Fibroblast of lung (primary cell): ENCODE data around the gene PAPOLA. TPM values are rescaled to one million over a fixed set of nuclear protein-coding genes. Genes with fewer than 3 reads are reported as not detected.

Experiments
- DNase-seq, 2 donors: peaks; one replicate each; pipeline versions ENCODE4 v3.0.0 to v3.0.0-alpha.2; 2010; ENCODE audit warnings: low read depth in 2 of 2
- H2AFZ ChIP-seq: 2 replicates; pipeline ENCODE4 v1.5.1; 2012; ENCODE audit warnings: low read length, control low read depth, inconsistent platforms
- H3K27ac ChIP-seq: 2 replicates; pipeline ENCODE4 v1.5.1; 2011; ENCODE audit warnings: low read length, control low read depth; ENCODE audit not compliant: insufficient read depth
- H3K27me3 ChIP-seq: 2 replicates; pipeline ENCODE4 v1.5.1; 2011; ENCODE audit warnings: mild to moderate bottlenecking, low read length; ENCODE audit not compliant: control insufficient read depth, insufficient read depth
- H3K36me3 ChIP-seq: 2 replicates; pipeline ENCODE4 v1.5.1; 2011; ENCODE audit warnings: low read length; ENCODE audit not compliant: control insufficient read depth, insufficient read depth
- H3K4me1 ChIP-seq: 2 replicates; pipeline ENCODE4 v1.5.1; 2011; ENCODE audit warnings: low read length; ENCODE audit not compliant: control insufficient read depth, insufficient read depth; ENCODE audit errors: extremely low read depth
- H3K4me2 ChIP-seq: 2 replicates; pipeline ENCODE4 v1.5.1; 2011; ENCODE audit warnings: low read length, control low read depth; ENCODE audit not compliant: insufficient read depth; ENCODE audit errors: extremely low read depth
- H3K4me3 ChIP-seq, 4 experiments: fragments of 200-600 bp in 1 of 4; sonication (generic) in 1 of 4; replicated peaks in 1 of 4; 2 replicates each; pipeline ENCODE4 v1.5.1; 2011 to 2016; ENCODE audit warnings: low read length in 4 of 4, low read depth in 3 of 4, mild to moderate bottlenecking in 3 of 4, control low read depth in 2 of 4, inconsistent platforms in 1 of 4, mixed read lengths in 1 of 4; ENCODE audit not compliant: insufficient read depth in 1 of 4; ENCODE audit errors: control extremely low read depth in 1 of 4
- H3K79me2 ChIP-seq: 2 replicates; pipeline ENCODE4 v1.5.1; 2012; ENCODE audit warnings: mild to moderate bottlenecking, low read length, inconsistent platforms; ENCODE audit not compliant: control insufficient read depth, insufficient read depth
- H3K9ac ChIP-seq: 2 replicates; pipeline ENCODE4 v1.5.1; 2011; ENCODE audit warnings: mild to moderate bottlenecking, low read length, control low read depth; ENCODE audit not compliant: insufficient read depth
- H3K9me3 ChIP-seq: 2 replicates; pipeline ENCODE4 v1.5.1; 2012; ENCODE audit warnings: low read depth, low read length; ENCODE audit not compliant: control insufficient read depth, insufficient read depth
- H4K20me1 ChIP-seq: 2 replicates; pipeline ENCODE4 v1.5.1; 2011; ENCODE audit warnings: low read length; ENCODE audit not compliant: control insufficient read depth, insufficient read depth; ENCODE audit errors: extremely low read depth
- EZH2 ChIP-seq: IDR thresholded peaks from 2 replicates; pipeline ENCODE4 v1.5.1; 2012; ENCODE audit warnings: low read length, control low read depth, mild to moderate bottlenecking; ENCODE audit errors: missing control alignments
- polyA plus RNA-seq, 2 donors: library from polyadenylated mRNA; depleted of rRNA in 1 of 2; stranded (reverse) in 1 of 2; unstranded in 1 of 2; fragments of >200 nt; gene quantifications; 2 replicates each; pipeline ENCODE4 v1.2.1, GENCODE V29; 2011 to 2012; ENCODE audit warnings: missing spikeins in 1 of 2
- total RNA-seq: library from RNA; depleted of rRNA; stranded (reverse); fragments of >200 nt; gene quantifications from 2 replicates; pipeline ENCODE4 v1.2.1, GENCODE V29; 2014
- TF ChIP-seq, protein P1 (sequence below), 2 donors: IDR thresholded peaks in 1 of 2; conservative IDR thresholded peaks in 1 of 2; 1 replicate in 1 of 2; 2 replicates in 1 of 2; pipeline ENCODE4 v1.5.1; 2011 to 2012; ENCODE audit warnings: low read length in 2 of 2, control low read depth in 1 of 2, inconsistent platforms in 1 of 2, low read depth in 1 of 2, mild to moderate bottlenecking in 1 of 2

PAPOLA gene
- total and polyA plus RNA-seq, 2 donors (not counting 1 experiment from before 2014, with no cell fraction given), result 109 to 141 TPM

DNA sequence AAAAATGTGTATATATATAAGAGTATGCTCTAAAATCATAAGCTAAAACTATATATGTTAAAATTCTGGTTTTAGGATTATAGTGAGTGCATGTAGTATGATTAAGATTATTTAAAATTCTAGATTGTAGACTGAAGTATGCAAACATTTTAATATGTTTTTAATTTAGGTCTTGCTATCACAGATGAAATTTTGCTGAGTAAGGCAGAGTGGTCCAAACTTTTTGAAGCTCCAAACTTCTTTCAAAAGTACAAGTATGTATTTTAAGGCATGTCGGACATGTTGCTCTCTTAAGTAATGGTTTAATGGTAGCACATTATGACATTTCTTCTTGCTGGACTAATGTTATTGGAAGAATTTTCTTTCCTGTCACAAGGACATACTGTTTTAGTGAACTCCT lies 34.6 kb downstream of the PAPOLA start:
- Histone ChIP-seq H3K4me1 (no peaks in the 10 kb centered on the region), H4K20me1 (no peaks in the 10 kb centered on the region), H3K4me3 (no peak overlapping the region), H3K27me3 (no peaks in the 10 kb centered on the region), H3K79me2 (no peaks in the 10 kb centered on the region), H2AFZ (no peak overlapping the region), H3K9ac (no peak overlapping the region), H3K9me3 (no peaks in the 10 kb centered on the region), H3K36me3 (peaks cover 1% of the 10 kb centered on the region), H3K27ac (no peak overlapping the region), H3K4me2 (no peak overlapping the region)
- no peak for DNase-seq
- TF ChIP-seq, protein P1, sequence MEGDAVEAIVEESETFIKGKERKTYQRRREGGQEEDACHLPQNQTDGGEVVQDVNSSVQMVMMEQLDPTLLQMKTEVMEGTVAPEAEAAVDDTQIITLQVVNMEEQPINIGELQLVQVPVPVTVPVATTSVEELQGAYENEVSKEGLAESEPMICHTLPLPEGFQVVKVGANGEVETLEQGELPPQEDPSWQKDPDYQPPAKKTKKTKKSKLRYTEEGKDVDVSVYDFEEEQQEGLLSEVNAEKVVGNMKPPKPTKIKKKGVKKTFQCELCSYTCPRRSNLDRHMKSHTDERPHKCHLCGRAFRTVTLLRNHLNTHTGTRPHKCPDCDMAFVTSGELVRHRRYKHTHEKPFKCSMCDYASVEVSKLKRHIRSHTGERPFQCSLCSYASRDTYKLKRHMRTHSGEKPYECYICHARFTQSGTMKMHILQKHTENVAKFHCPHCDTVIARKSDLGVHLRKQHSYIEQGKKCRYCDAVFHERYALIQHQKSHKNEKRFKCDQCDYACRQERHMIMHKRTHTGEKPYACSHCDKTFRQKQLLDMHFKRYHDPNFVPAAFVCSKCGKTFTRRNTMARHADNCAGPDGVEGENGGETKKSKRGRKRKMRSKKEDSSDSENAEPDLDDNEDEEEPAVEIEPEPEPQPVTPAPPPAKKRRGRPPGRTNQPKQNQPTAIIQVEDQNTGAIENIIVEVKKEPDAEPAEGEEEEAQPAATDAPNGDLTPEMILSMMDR (conservative IDR thresholded peaks at IDR 0.05 in 1 of 2, IDR thresholded peaks at IDR 0.05 in 1 of 2; ENCODE audit: low read depth in 1 of 2, low read length in 2 of 2), result no peak
- no peak for TF ChIP-seq EZH2

DNA sequence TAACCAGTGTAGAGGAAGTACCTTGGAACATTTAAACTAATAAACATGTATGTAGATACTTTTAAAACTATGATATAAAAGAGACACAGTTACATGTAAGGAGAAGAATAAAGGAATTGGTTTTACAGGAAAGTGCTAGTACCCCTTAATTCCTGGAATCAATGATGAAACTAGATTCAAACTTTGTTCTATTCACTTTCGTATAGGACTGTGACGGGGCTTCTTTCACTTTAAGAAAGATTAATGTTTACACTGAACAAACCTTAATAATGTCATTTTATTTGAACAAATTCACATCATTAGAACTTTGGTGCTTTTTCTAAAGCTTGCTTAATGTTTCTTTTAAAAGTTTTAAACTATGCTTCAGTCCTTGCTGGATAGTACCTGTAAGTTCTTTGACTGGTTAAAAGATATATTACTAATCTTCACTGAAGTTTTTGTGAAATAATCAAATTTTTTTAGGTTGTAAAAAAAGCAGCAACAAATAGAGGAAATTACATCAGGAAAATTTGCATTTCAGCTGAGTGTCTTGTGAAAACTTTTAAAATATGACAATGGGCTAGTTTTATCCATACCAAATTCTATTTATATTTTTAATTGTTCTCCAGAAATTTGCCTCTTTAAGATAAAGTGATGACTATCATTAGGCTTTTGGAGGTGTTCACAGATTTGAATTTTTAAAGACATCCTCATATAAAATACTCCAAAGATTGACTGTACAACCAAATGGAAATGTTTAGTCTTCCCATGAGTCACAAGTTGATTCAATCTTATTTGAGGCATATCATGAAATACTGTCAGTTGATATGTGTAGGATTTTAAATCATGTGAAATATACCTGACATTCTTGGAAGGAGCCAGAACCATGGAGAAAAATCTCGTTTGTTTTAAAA lies 36.2 kb downstream of the PAPOLA start:
- Histone ChIP-seq H3K4me3 (no peak overlapping the region), H3K79me2 (no peaks in the 10 kb centered on the region), H3K9ac (no peak overlapping the region), H2AFZ (no peak overlapping the region), H3K27me3 (no peaks in the 10 kb centered on the region), H3K4me2 (no peak overlapping the region), H3K4me1 (no peaks in the 10 kb centered on the region), H4K20me1 (no peaks in the 10 kb centered on the region), H3K9me3 (no peaks in the 10 kb centered on the region), H3K36me3 (no peaks in the 10 kb centered on the region), H3K27ac (no peak overlapping the region)
- peak in 1 of 2 donors; percentile 3 for DNase-seq
- TF ChIP-seq, protein P1 (conservative IDR thresholded peaks at IDR 0.05 in 1 of 2, IDR thresholded peaks at IDR 0.05 in 1 of 2; ENCODE audit: low read depth in 1 of 2, low read length in 2 of 2), result no peak
- TF ChIP-seq EZH2, result no peak

DNA sequence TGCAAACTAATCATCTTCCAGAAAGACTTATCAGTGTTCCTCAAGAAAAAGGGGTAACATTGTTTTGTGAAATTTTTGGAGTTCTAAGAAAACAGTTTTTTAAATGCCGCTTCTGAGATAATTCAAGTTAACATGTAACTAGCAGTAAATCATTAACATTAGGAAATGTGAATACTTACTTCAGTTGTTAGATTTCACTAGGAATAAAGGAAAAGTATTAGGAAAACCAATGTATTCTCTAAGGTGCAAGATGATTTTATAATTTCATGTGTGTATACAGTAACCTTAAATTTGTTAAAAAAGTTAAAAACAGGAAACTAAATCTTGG lies 36.8 kb downstream of the PAPOLA start:
- Histone ChIP-seq H3K79me2 (no peaks in the 10 kb centered on the region), H2AFZ (no peak overlapping the region), H3K4me1 (no peaks in the 10 kb centered on the region), H4K20me1 (no peaks in the 10 kb centered on the region), H3K27ac (no peak overlapping the region), H3K4me2 (no peak overlapping the region), H3K27me3 (no peaks in the 10 kb centered on the region), H3K36me3 (no peaks in the 10 kb centered on the region), H3K9me3 (no peaks in the 10 kb centered on the region), H3K4me3 (no peak overlapping the region), H3K9ac (no peak overlapping the region)
- TF ChIP-seq, protein P1 (conservative IDR thresholded peaks at IDR 0.05 in 1 of 2, IDR thresholded peaks at IDR 0.05 in 1 of 2; ENCODE audit: low read depth in 1 of 2, low read length in 2 of 2), result no peak
- no peak for TF ChIP-seq EZH2
- DNase-seq, result no peak
